HEK293T (cell line): Measurements from ENCODE around the gene DSCAM.

ENCODE experiments used
- ARNT ChIP-seq: fragments of 450-650 bp; IDR thresholded peaks from 2 replicates; pipeline ENCODE4 v1.6.1; 2017; ENCODE audit warnings: mild to moderate bottlenecking
- BHLHE40 ChIP-seq: fragments of 450-650 bp; IDR thresholded peaks from 2 replicates; pipeline ENCODE4 v1.6.1; 2016; ENCODE audit warnings: mild to moderate bottlenecking, moderate library complexity, borderline replicate concordance
- CTBP1 ChIP-seq: fragments of 450-650 bp; IDR thresholded peaks from 2 replicates; pipeline ENCODE4 v1.6.1; 2016; ENCODE audit warnings: borderline replicate concordance
- ELF4 ChIP-seq: fragments of 450-650 bp; IDR thresholded peaks from 2 replicates; pipeline ENCODE4 v1.6.1; 2017; ENCODE audit warnings: antibody characterized with exemption
- FOXA1 ChIP-seq: fragments of 450-650 bp; IDR thresholded peaks from 2 replicates; pipeline ENCODE4 v1.6.1; 2016; ENCODE audit warnings: mild to moderate bottlenecking
- FOXK2 ChIP-seq: fragments of 450-650 bp; IDR thresholded peaks from 2 replicates; pipeline ENCODE4 v1.6.1; 2016; ENCODE audit warnings: mild to moderate bottlenecking
- FOXM1 ChIP-seq: fragments of 450-650 bp; IDR thresholded peaks from 2 replicates; pipeline ENCODE4 v1.6.1; 2017; ENCODE audit warnings: mild to moderate bottlenecking, borderline replicate concordance
- HDGF ChIP-seq: fragments of 450-650 bp; IDR thresholded peaks from 2 replicates; pipeline ENCODE4 v1.6.1; 2017; ENCODE audit warnings: antibody characterized with exemption, borderline replicate concordance
- L3MBTL2 ChIP-seq: fragments of 450-650 bp; conservative IDR thresholded peaks from 2 replicates; pipeline ENCODE4 v1.6.1; 2016; ENCODE audit warnings: mild to moderate bottlenecking
- PKNOX1 ChIP-seq: fragments of 450-650 bp; IDR thresholded peaks from 2 replicates; pipeline ENCODE4 v1.6.1; 2016
- SP1 ChIP-seq: fragments of 450-650 bp; IDR thresholded peaks from 2 replicates; pipeline ENCODE4 v1.6.1; 2017
- SUZ12 ChIP-seq: fragments of 450-650 bp; IDR thresholded peaks from 2 replicates; pipeline ENCODE4 v1.6.1; 2016; ENCODE audit warnings: mild to moderate bottlenecking
- TARDBP ChIP-seq: fragments of 450-650 bp; IDR thresholded peaks from 2 replicates; pipeline ENCODE4 v1.6.1; 2016
- ZNF384 ChIP-seq: fragments of 450-650 bp; IDR thresholded peaks from 2 replicates; pipeline ENCODE4 v1.6.1; 2016

- TF ChIP-seq HDGF (no peak), FOXK2 (no peak), PKNOX1 (no peak), L3MBTL2 (no peak), ELF4 (no peak), SUZ12 (no peak), FOXM1 (no peak), FOXA1 (no peak), BHLHE40 (no peak), SP1 (no peak), CTBP1 (no peak), ARNT (no peak), TARDBP (no peak), ZNF384 (no peak)
Observed at GRCh38 chr21:40736145-40736544, 110.8 kb downstream of the DSCAM start.
